HG03196 (cell line): Measurements from ENCODE around the gene OR11A1.
"Not testable (repeated sequence)": the region's sequence is repeated elsewhere in the genome, so short reads cannot be mapped to it uniquely, and the experiment has no call there.

Experiments
- ATAC-seq: cut with Tn5 transposase; IDR thresholded peaks from one replicate; pipeline ENCODE4 v1.9.1; 2021; ENCODE audit not compliant: unreplicated experiment

OR11A1 gene

DNA sequence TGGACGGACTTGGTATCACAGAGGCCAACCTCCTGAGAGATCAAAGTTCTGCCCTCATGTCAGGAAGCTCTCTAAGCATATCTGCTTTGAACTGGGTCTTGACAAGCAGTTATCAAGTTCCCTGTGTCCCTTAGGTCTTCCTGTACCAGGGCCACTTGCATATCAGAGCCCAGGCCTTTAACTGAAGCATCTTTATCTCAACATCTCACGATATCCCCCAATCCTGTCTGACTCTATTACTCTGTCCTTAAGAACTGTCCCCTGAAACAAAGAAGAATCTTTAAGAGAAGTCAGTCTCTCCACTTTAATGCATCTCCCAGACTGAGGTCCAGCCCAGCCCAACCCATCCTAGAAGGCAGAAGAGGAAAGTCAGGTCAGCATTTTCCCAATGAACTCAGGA lies 22.7 kb upstream of the OR11A1 start:
- ATAC-seq = no peak

DNA sequence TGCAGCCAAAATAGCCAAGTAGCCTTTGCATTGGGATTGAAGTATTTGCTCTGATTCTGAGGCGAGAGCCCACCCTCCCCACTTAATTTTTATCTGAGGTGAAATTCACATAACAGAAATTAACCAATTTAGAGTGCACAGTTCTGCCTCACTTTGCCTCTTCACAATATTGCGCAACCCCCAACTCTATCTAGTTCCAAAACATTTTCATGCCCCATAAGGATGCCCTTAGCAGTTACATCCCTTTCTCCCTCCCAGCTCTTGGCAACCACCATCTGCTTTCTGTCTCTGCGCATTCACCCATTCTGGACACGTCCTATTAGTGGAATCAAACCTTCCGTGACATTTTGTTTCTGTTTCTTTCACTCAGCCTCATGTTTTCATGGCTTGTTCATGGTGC lies 21.9 kb upstream of the OR11A1 start:
- no peak for ATAC-seq

DNA sequence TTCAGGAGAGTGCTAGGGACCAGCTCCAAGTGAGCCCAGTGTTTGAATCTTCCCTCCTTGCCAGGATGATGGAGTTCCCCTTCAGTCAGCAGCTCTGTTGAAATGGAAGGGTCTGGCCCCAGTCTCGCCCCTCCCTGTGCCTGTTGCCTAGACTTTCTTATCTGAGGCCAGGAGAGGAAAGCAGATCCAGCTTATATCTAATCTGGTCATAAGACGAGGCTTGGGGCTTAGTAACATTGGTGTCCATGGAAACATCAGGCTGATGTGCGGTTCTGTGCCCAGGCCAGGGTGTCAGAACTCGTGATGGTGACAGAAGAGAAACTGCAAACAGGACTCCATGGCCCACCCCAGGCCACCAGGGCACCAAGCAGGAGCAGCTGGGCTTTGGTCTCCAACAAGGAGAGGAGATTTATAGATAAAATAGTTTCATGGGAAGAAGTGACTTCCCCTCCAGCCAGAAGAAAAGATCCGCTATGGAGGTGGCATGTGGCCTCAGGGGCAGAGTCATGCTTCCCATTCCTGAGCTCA lies 21.1 kb upstream of the OR11A1 start:
- ATAC-seq = no peak

DNA sequence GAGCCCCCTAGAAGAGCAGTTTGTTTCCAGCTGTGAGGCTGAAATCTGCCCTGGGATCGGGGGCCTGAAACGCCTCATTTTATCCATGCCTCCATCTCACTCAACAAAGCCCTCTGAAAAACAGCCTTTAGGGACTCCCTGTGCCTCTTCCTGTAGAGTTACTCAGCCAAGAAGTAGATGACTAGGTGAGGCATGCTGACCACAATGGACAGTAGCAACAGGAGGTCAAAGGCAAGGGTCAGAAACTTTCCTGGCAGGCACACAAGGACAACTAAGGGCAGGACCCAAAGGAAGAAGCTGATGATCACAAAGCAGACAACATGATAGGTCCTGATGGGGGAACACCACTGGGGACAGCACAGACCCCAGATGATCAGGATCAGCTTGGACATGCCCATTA lies 18.1 kb upstream of the OR11A1 start:
- ATAC-seq = no peak

DNA sequence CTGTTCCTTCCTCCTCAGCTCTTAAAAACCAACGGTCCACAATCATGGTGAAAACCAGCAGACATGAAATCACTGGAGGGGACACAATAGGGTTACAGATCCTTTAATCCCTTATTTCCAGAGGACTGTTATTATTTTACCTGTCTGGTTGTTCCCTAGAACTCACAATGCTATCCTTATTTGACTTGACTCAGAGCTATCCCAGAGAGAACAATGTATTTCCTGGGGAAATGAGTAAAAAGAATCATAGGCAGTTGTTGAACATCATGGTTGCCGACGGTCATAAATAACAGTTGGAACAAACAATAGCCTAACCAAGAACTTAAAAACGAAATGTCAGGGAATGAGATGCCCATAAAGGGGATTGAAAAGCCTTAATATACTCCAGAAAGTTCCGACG lies 9.4 kb upstream of the OR11A1 start:
- no peak for ATAC-seq

DNA sequence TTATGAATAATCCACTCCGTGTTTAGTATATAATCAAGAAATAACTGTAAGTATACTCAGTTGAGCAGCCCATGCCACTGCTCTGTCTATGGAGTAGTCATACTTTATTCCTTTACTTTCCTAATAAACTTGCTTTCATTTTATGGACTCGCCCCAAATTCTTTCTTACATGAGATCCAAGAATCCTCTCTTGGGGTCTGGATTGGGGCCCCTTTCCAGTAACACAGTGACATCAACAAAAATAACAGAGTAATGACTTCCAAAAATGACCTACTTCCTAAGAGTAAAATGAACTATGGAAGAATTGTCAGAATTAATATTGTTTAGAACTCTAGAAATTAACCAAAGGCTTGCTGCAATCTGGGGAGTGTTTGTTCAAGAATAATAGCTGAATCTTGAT lies 8.9 kb upstream of the OR11A1 start:
- ATAC-seq = no peak

DNA sequence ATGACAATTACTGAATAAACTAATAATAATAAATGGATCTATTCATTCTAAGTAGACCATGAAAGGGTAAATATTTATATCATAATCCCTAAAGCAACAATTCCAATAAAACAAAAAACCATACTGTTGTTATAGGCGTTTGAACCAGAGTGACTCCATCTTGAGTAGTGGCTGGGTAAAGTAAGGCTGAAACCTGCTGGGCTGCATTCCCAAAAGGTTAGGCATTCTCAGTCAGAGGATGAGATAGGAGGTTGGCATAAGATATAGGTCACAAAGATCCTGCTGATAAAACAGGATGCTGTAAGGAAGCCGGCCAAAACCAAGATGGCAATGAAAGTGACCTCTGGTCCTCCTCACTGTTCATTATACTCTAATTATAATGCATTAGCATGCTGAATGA lies 8.4 kb upstream of the OR11A1 start:
- no peak for ATAC-seq

DNA sequence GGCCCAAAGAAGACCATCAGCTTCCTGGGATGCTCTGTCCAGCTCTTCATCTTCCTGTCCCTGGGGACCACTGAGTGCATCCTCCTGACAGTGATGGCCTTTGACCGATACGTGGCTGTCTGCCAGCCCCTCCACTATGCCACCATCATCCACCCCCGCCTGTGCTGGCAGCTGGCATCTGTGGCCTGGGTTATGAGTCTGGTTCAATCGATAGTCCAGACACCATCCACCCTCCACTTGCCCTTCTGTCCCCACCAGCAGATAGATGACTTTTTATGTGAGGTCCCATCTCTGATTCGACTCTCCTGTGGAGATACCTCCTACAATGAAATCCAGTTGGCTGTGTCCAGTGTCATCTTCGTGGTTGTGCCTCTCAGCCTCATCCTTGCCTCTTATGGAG lies 5.2 kb upstream of the OR11A1 start:
- no peak for ATAC-seq

DNA sequence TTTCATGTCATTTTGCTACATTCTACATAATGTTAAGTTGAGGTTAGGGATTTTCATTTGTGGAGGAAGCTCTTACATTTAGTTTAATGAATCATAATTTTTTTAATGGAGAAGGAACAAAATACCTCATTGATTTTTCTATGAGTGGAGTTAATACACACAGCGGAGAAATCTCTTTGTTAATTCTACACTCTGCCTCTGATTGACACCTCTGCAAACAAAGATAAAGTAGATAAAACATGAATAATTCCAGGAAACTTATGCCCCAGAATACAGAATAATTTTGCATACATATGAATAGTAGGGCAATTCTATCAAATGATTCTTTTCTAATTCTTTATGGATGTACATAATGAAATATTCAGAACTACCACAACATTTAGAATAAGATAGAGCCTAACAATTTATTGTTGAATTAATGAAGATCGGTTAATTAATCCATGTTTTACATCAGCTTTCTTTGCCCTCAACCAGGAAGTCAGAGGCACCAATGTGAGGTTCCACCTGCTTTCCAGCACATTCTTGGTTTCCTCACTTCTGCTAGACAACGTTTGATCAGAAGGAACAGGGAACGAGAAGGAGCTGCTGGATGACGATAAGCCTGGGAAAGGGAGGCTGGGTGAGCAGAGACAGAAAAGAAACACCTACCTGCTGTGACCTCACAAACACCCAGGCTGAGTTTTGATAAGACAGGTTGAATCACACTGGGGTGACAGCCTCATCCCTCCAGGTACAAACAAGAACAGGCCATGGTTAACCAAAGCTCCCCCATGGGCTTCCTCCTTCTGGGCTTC lies 4.3 kb upstream of the OR11A1 start:
- ATAC-seq = no peak

DNA sequence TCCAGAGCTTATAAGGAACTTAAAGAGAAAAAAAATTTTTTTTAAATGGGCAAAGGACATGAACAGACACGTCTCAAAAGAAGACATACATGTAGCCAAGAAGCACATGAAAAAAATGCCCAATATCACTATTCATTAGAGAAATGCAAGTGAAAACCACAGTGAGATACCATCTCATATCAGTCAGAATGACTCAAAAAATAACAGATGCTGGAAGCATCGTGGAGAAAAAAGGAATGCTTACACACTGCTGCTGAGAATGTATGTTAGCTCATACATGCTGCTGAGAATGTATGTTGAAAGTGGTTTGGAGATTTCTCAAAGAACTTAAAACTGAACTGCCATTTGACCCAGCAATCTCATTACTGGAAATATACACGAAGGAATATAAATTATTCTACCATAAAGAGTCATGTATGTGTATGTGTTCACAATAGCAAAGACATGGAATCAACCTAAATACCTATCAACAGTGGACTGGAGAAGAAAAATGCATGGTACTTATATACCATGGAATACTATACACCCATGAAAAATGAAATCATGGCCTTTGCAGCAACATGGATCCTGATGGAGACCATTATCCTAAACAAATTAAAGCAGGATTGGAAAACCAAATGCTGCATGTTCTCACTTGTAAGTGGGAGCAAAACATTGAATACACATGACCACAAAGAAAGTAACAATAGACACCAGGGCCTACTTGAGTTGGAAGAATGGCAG lies 5.2 kb downstream of the OR11A1 start:
- no peak for ATAC-seq

DNA sequence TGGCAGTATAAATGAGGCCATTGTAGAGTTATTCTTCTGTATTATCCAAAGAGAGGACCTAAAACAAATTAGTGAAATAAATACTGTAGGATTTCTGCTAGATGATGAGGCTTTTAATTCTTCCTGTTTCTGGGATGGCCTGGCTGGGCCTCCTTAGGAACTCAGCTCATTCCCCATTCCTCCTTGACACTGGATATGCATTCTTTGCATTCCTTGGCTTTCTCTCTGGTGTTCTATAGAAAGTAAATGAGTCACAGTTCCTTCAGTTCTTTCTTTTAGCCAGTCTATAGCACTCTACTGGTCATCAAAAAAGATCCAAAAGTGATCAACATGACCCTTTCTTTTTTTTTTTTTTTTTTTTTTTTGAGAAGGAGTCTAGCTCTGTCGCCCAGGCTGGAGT lies 9.2 kb downstream of the OR11A1 start:
- no peak for ATAC-seq

DNA sequence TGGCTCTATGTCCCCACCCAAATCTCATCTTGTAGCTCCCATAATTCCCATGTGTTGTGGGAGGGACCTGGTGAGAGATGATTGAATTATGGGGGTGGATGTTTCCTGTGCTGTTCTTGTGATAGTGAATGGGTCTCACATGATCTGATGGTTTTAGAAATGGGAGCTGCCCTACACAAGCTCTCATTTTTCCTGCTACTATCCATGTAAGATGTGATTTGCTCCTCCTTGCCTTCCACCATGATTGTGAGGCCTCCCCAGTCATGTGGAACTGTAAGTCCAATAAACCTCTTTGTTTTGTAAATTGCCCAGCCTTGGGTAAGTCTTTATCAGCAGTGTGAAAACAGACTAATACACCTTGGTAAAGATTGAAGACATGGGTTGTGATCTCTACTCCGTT lies 12.8 kb downstream of the OR11A1 start:
- ATAC-seq = not testable (repeated sequence)

DNA sequence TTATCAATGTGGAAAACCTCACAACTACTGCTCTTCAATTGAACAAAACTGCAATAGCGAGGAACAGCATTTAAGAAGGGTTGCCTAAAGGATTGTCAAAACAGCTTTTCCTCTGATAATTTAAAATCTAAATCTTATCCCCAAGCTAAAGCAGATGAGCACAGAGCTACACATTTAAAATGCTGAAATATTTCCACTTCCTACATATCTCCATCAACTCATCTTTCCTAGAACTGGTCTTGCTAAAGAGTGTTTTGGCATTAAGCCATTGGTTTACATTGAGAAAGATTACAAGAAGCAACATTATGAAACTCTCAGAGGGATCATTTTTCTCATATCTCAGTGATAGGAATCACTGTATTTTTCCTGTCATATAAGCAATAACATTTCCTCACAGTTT lies 14.2 kb downstream of the OR11A1 start:
- no peak for ATAC-seq

DNA sequence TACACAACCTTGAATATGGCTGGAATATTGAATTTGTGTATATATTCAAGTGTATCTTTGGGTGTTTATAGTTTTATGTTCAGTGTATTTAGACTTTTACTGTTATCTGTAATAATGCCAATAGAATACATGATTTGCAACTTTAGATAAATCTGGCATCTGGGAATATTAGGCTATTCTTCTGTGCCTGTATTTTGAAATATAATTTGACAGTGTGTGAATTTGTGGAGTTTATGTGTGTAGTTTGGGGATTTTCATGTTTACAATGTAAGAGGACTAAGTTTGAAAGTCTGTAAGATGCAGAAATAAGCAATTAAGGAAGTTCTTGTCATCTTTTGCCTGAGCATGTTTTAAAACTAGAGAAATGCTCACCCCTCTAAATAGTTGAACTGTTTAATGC lies 17.9 kb downstream of the OR11A1 start, which contains the start of gene OR10C1:
Gene OR10C1 (plus strand): TSS at position 301 of the 400 bp plus-strand sequence. CDS start 710 bp downstream, outside the sequence.
- ATAC-seq = no peak

DNA sequence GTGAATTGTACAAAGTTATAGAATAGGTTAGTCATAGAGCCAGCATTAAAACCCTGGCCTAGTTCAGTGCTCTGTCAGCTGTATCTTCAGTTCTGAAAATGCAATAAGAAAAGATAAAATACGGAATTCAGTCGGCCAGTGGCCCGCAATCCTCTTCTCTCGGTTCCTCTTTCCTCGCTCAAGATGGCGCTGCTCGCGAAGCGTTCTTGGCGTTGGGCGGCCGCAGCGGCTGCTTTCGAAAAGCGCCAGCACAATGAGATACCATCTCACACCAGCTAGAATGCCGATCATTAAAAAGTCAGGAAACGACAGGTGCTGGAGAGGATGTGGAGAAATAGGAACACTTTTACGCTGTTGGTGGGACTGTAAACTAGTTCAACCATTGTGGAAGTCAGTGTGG lies 20.1 kb downstream of the OR11A1 start:
- ATAC-seq = not testable (repeated sequence)

DNA sequence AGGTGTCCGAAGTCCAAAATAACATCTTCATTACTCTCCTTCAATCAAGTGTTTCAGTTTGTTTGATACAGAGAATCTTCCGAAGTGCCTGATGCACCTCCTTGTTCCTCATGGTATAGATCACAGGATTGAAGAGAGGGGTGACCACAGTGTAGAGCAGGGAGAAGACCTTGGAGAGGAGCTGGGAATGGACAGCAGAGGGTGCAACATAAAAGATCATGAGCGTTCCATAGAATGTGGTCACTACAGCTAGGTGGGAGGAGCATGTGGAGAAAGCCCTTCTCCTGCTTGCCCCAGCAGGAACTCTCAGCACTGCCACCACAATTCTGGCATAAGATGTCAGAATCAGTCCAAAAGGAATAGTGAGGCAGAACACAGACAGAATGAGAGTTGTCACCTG lies 30.2 kb downstream of the OR11A1 start:
- ATAC-seq = no peak

DNA sequence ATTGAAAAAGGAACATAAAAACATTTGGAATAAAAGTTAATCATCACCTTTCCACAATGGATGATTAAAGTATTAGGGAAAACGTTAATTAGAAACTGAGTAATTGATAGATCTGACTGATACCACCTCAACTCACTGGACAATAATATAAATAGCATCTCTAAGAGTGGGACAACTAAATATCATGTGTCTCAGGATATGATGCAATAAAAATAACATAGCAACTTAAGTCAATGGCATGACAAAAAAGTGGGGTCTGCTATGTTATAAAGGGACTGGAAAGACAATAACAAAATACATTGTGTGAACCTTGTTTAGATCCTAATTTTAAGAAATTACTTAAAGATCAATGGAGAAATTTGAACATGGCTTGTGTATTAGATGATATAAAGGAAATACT lies 31.8 kb downstream of the OR11A1 start:
- no peak for ATAC-seq

DNA sequence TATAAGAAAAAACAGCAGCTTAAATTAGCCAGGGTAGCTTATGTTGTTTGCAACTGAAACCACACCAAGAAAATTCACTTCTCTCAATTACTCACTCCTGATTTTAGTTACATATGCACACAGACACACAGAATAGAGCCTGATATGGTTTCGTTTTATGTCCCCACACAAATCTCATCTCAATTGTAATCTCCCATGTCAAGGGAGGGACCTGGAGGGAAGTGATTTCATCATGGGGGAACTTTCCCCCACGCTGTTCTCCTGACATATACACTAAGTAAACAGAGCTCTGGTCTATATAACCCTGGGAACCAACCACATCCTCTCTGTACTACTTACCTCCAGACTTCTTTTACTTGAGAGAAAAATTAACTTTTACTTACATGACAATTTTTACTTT lies 32.3 kb downstream of the OR11A1 start:
- ATAC-seq = no peak

DNA sequence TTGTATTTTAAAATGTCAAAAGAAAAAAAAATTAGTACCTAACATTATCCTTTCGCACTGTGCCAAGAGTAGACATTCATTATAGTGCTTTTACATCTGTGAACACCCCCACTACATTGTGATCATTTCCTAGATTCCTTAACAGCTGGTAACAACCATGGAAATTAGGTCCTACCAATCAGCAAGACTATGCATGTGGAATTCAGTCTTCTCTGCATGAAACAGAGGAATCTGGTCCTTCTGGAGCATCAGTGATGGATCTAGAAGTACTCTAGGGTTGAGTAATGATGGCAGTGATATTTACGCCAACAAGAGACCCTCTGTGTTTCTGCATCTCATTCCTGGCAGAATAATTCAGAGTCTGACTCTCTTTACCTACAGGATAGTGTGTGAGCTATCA lies 32.7 kb downstream of the OR11A1 start:
- no peak for ATAC-seq

DNA sequence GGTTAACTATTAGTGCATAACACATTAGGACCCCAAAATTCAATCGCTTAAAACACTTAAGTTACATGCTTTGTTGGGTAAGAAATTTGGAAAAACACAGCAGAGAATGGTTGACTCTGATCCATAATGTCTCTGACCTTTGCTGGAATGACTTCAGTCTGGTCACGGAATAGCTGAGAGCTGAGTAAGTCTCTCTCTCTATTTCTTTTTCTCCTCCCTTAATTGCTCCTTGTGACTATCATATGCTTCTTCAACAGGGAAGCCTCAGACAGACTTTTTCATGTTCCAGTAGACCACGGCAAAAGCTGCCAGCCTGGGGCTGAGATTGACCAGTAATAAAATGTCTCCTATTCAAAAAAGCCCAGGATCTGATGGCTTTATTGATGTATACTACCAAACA lies 37.4 kb downstream of the OR11A1 start:
- no peak for ATAC-seq

DNA sequence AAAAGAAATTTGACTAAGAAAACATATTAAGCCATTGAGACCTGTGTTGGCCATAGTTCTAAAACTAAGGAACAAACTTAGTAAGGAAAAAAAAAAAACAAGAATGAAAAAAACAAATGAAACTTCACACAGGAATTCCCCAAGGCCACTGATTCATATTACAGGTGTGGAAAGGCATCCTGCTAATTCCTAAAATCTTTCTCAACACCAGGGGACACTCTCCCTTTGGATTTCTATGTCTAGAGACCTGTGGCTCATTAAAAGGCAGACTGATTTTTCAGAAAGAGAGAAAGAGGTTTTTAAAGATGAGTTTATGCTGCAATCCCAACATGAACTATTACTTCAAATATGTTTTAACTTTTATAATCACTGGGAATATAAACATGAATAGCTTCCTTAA lies 42.3 kb downstream of the OR11A1 start, which contains the start of gene OR12D1:
Gene OR12D1 (plus strand): TSS at position 341 of the 400 bp plus-strand sequence.
- ATAC-seq = no peak

DNA sequence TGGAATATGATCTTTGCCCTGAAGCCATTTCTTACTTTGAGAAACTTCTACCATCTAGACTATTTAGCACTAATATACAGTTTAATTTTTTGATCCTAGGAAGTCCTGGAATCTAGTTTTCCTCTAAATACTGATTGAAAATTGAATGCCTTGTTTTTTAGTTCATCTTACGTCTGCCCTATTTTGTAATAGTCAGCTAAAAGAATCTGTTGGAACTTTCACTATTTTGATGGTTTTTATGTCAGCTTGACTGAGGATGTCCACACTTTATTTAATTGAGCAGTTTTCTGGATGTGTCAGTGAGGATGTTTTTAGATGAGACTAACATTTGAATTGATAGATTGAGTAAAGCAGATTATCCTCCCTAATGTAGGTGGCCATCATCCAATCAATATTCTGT lies 53.1 kb downstream of the OR11A1 start:
- no peak for ATAC-seq
